ENCODE data around the gene NOS3.

Gene NOS3

DNA sequence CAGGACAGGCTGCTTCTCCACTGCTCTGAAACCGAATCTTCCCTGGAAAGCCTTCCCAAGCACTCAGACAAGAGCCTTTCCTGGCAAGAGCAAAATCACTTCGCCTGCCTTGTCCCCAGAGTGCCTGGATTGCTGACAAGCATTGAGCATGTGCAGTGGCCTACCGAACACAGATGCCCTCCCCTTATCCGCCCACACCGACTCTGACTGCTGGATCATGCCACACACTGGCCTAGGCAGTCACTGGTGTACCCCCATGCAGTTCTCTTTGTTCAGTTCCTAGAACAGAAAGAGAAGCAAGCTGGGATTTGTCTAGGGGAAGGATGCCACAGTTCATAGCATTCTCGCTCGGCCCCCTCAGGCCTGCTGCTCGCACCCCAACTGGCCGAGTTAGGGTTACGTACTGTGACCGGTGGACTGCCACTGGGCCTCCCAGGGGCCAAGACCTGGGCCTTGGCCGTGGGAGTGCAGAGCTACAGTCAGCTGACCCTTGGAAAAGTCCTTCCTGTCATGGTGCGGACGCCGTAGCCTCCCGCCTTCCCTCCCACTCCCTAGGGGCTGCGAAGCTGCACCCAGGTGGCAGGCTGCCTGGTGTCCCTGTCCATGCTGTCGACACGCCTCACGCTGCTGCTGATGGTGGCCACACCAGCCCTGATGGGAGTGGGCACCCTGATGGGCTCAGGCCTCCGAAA lies 44.4 kb downstream of the NOS3 start:
- H3K4me1 ChIP-seq (ENCODE audit: control insufficient read depth, insufficient read depth, low read length) = peaks cover 6% of the 10 kb centered on the region
- CTCF ChIA-PET = no interaction called here
- POLR2A ChIA-PET = no interaction called here
- peaks cover 0 to 60% of the 10 kb centered on the region in 2 experiments; a peak in 1 of 3 replicates for H3K36me3 ChIP-seq (ENCODE audit: control insufficient read depth in 2 of 2, insufficient read depth in 1 of 2, low read length in 2 of 2)
- H3K27ac ChIP-seq (ENCODE audit: extremely low read depth, low read depth, low read length) = no peak overlapping the region
- H3K4me3 ChIP-seq (ENCODE audit: low read depth, low read length) = no peak overlapping the region
- no peaks in the 10 kb centered on the region for H3K9me3 ChIP-seq (ENCODE audit: control insufficient read depth, insufficient read depth, low read depth, low read length)
- TF ChIP-seq ZBTB17 (tag by site-specific recombination; IDR thresholded peaks at IDR 0.05) = peak; percentile 58
- TF ChIP-seq ZFP37 (tag by site-specific recombination; IDR thresholded peaks at IDR 0.05) = no peak
- peak; percentile 58 for TF ChIP-seq ZFHX2 (tag by site-specific recombination; conservative IDR thresholded peaks at IDR 0.05)
- 0 out of 2 replicates have a peak, but pooled peaks have one; percentile 18 for TF ChIP-seq EGR2 (tag by site-specific recombination; IDR thresholded peaks at IDR 0.05; ENCODE audit: low read depth)

DNA sequence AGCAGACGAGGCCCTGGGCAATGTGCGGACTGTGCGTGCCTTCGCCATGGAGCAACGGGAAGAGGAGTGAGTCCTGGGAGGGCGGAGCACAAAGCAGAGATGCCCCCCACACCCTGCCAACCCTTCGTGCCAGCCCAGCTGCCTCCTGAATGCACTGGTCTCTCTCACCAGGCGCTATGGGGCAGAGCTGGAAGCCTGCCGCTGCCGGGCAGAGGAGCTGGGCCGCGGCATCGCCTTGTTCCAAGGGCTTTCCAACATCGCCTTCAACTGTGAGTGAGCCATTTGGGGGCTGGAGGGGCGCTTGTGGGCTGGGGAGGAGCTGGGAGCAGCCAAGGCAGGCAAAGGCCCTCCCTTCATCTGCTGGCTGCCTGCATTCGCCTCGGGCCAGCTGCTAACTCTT lies 45.1 kb downstream of the NOS3 start:
- ChIA-PET POLR2A (no interaction called here), CTCF (interaction anchor here (0.7 to 1.3 kb wide), 2 partner anchors 8 to 23 kb away, joined by 3 to 4 read pairs; partner anchors contain the start of gene ABCB8)
- TF ChIP-seq ZNF341 (tag by site-specific recombination; IDR thresholded peaks at IDR 0.05; ENCODE audit: low read depth) (peak; percentile 29; the same call in 1 of the 2 replicates), EGR2 (tag by site-specific recombination; IDR thresholded peaks at IDR 0.05; ENCODE audit: low read depth) (no peak), ELK4 (IDR thresholded peaks at IDR 0.05; ENCODE audit: borderline replicate concordance, low read depth, low read length) (no peak)
- TF ChIP-seq, protein P1, sequence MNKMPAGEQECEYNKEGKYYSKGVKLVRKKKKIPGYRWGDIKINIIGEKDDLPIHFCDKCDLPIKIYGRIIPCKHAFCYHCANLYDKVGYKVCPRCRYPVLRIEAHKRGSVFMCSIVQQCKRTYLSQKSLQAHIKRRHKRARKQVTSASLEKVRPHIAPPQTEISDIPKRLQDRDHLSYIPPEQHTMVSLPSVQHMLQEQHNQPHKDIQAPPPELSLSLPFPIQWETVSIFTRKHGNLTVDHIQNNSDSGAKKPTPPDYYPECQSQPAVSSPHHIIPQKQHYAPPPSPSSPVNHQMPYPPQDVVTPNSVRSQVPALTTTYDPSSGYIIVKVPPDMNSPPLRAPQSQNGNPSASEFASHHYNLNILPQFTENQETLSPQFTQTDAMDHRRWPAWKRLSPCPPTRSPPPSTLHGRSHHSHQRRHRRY (tag by site-specific recombination; IDR thresholded peaks at IDR 0.05) = no peak
- Histone ChIP-seq H3K9me3 (ENCODE audit: control insufficient read depth, insufficient read depth, low read depth, low read length) (no peaks in the 10 kb centered on the region), H3K4me1 (ENCODE audit: control insufficient read depth, insufficient read depth, low read length) (peaks cover 6% of the 10 kb centered on the region), H3K4me3 (ENCODE audit: low read depth, low read length) (no peak overlapping the region), H3K36me3 (ENCODE audit: control insufficient read depth in 2 of 2, insufficient read depth in 1 of 2, low read length in 2 of 2) (peaks cover 0 to 59% of the 10 kb centered on the region in 2 experiments; a peak in 1 of 3 replicates), H3K27ac (ENCODE audit: extremely low read depth, low read depth, low read length) (no peak overlapping the region)

DNA sequence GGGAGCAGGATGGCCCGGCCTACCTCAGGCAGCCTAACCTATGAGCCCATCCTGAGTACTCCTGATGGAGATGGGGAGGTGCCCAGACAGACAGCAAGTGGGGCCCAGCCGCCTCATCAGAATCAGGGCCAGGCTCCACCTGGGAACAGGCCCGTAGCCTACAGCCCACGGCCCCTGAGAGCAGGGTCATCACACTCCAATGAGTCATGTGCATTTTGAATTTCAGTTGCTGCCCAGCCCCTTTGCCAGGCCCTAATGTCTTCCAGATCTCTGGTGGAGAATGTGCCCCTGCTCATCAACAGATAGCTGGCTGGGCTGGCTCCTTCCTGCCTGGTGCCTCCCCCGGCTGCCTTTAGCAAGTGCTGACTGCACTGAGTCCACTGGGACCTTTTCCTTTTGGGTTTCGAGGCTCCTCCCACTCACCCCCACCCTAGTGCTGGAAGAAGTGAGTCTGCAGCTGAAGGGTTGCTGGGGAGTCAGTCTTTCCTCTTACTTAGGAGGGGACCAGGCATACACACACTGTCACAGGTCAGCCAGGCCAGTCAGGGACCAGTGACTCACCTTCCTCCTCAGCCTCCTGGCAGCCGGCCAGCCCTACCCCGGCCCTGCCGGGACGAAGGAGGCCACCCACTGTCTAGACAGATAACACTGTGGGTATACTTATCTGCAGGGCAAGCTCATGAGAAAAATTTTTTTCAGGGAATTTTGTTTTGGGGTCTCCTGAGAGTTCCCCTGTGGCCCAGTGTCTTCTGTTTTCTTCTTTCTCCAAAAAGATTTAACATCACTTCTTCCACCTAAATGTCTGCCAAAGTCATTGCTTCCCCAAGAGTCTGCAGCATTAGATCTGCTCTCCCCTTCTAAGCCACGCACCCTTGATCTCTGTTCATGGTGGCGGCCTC lies 48.4 kb downstream of the NOS3 start:
- Histone ChIP-seq H3K9me3 (ENCODE audit: control insufficient read depth, insufficient read depth, low read depth, low read length) (no peaks in the 10 kb centered on the region), H3K4me3 (ENCODE audit: low read depth, low read length) (no peak overlapping the region), H3K27ac (ENCODE audit: extremely low read depth, low read depth, low read length) (peak overlapping the region; percentile 13), H3K36me3 (ENCODE audit: control insufficient read depth in 2 of 2, insufficient read depth in 1 of 2, low read length in 2 of 2) (peaks cover 0 to 53% of the 10 kb centered on the region in 2 experiments; a peak in 1 of 3 replicates), H3K4me1 (ENCODE audit: control insufficient read depth, insufficient read depth, low read length) (peaks cover 6% of the 10 kb centered on the region)
- ChIA-PET POLR2A (interaction anchor here (0.6 to 3.6 kb wide), 11 partner anchors 9 to 71 kb away, joined by 3 to 26 read pairs (median 5); partner anchors contain the start of genes ABCB8, ASIC3, CDK5 and FASTK), CTCF (interaction anchor here (0.8 to 2.9 kb wide), 5 partner anchors 11 to 73 kb away, joined by 3 to 15 read pairs (median 4); partner anchors contain the start of gene ABCB8)
- TF ChIP-seq IKZF3 (tag by site-specific recombination; IDR thresholded peaks at IDR 0.05) (0 out of 2 replicates have a peak, but pooled peaks have one; percentile 20), ZNF791 (tag by site-specific recombination; IDR thresholded peaks at IDR 0.05) (no peak), SP3 (tag by site-specific recombination; IDR thresholded peaks at IDR 0.05) (peak; percentile 38), ZEB2 (tag by site-specific recombination; IDR thresholded peaks at IDR 0.05) (0 out of 2 replicates have a peak, but pooled peaks have one; percentile 26), ZFHX2 (tag by site-specific recombination; conservative IDR thresholded peaks at IDR 0.05) (peak; percentile 69), ZNF335 (tag by site-specific recombination; conservative IDR thresholded peaks at IDR 0.05) (peak; percentile 89), ZNF785 (tag by site-specific recombination; IDR thresholded peaks at IDR 0.05) (no peak), ZBTB8A (tag by site-specific recombination; IDR thresholded peaks at IDR 0.05) (no peak), SCRT2 (tag by site-specific recombination; IDR thresholded peaks at IDR 0.05) (peak; percentile 89), KLF1 (tag by site-specific recombination; IDR thresholded peaks at IDR 0.05) (peak; percentile 32; the same call in 1 of the 2 replicates), ZNF558 (tag by site-specific recombination; IDR thresholded peaks at IDR 0.05) (peak; percentile 73; the same call in 1 of the 2 replicates), ZNF324 (tag by site-specific recombination; IDR thresholded peaks at IDR 0.05) (0 out of 2 replicates have a peak, but pooled peaks have one; percentile 41), ZNF623 (tag by site-specific recombination; IDR thresholded peaks at IDR 0.05) (no peak), INSM2 (tag by site-specific recombination; IDR thresholded peaks at IDR 0.05) (no peak), ZNF416 (tag by site-specific recombination; IDR thresholded peaks at IDR 0.05) (no peak), ZFP37 (tag by site-specific recombination; IDR thresholded peaks at IDR 0.05) (peak; percentile 56; the same call in 1 of the 2 replicates), PRDM1 (tag by site-specific recombination; IDR thresholded peaks at IDR 0.05) (peak; percentile 34; the same call in 1 of the 2 replicates)
- TF ChIP-seq, protein P2, sequence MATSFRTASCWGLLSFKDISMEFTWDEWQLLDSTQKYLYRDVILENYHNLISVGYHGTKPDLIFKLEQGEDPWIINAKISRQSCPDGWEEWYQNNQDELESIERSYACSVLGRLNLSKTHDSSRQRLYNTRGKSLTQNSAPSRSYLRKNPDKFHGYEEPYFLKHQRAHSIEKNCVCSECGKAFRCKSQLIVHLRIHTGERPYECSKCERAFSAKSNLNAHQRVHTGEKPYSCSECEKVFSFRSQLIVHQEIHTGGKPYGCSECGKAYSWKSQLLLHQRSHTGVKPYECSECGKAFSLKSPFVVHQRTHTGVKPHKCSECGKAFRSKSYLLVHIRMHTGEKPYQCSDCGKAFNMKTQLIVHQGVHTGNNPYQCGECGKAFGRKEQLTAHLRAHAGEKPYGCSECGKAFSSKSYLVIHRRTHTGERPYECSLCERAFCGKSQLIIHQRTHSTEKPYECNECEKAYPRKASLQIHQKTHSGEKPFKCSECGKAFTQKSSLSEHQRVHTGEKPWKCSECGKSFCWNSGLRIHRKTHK (tag by site-specific recombination; IDR thresholded peaks at IDR 0.05) = no peak

Data from HEK293 (cell line).